NCI-H69 (cell line): ENCODE measurements around the gene MRFAP1L1.

ENCODE experiments used
- DNase-seq: peaks from one replicate; lab custom pipeline; 2025; lab: John Stamatoyannopoulos, UW

MRFAP1L1 gene

DNA sequence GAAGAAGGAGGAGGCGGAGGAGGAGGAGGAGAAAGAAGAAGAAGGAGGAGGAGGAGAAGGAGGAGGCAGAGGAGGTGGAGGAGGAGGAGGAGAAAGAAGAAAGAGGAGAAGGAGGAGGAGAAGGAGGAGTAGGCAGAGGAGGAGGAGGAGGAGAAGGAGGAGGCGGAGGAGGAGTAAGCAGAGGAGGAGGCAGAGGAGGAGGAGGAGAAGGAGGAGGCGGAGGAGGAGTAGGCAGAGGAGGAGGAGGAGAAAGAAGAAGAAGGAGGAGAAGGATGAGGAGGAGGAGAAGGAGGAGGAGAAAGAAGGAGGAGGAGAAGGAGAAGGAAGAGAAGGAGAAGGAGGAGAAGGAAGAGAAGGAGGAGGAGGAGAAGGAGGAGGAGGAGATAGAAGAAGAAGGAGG lies 49.2 kb downstream of the MRFAP1L1 start:
- no peak for DNase-seq

DNA sequence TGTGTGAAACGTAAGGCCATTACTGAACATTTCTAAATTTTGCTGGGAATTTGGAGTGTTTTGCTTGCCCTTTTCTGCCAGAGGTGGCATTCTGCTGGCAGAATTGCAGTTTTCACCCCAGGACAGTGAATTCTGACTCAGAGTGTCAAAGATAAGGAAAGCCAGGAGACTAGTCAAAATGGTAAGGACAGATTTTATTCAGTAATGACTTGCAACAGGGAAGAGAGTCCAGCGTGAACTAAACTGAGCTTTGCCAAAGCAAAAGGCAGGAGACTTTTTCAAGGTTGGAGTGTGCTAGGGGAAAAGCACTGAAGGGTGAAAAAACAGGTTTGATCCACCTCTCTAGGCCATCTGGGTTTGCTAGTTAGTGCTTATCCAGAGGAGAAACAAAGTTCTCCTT lies 49.8 kb downstream of the MRFAP1L1 start:
- DNase-seq = no peak

DNA sequence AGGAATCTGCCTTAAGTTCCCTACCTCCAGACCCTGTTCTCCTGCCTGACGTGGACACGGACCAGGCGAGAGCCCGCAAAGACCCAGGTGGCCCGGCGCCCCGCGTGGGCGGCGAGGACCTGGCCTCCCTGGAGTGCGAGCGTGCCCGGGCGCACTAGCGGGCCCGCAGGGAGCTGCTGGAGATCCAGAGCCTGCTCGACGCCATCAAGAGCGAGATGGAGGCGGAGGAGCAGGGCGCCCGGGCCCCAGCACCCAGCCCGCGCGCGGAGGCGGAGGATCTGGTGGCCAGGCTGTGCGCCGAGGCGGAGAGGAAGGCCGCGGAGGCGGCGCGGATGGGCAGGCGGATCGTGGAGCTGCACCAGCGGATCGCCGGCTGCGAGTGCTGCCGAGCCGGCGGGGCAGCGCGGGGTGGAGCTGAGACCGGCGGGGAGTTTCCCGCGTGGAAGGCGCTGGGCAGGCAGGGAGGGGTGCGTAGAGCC lies 51.0 kb downstream of the MRFAP1L1 start:
- DNase-seq = no peak

DNA sequence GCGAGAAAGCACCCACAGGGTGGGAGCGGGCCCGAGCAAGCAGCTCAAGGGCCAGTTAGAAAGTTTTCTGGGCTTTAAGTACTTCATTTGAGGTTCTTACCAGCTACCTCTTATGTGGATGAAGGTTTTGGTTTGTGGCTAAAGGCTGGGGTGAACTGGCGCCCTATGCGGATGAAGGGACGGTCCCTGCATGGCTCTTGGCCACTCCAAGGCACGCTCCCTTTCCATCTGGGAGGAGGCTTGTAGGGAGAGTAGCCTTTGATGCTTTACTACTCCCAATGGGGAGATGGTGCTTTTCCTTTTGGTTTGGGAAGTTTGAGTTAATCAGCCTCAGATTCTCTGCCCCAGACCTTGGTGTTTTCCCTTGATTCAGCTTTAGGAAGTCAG lies 51.5 kb downstream of the MRFAP1L1 start:
- DNase-seq = no peak
